GM19463 (cell line): ENCODE data around the gene NDUFS7.
"Not testable (repeated sequence)": the region's sequence is repeated elsewhere in the genome, so short reads cannot be mapped to it uniquely, and the experiment has no call there.

ENCODE experiments used
- ATAC-seq: cut with Tn5 transposase; IDR thresholded peaks from one replicate; pipeline ENCODE4 v1.9.1; 2021; ENCODE audit warnings: mild to moderate bottlenecking, moderate library complexity; ENCODE audit not compliant: unreplicated experiment

Gene NDUFS7

GRCh38 chr19:1429750-1430149 is 46.0 kb downstream of the NDUFS7 start:
- ATAC-seq: no peak

- no peak for ATAC-seq
Measured at GRCh38 chr19:1430246-1430645, 46.5 kb downstream of the NDUFS7 start.

GRCh38 chr19:1431759-1432506 is 48.2 kb downstream of the NDUFS7 start:
- no peak for ATAC-seq

- no peak for ATAC-seq
Measured at GRCh38 chr19:1432507-1432887, 48.8 kb downstream of the NDUFS7 start.

- no peak for ATAC-seq
Measured at GRCh38 chr19:1433119-1434039, 49.7 kb downstream of the NDUFS7 start.

GRCh38 chr19:1434040-1434366 is 50.3 kb downstream of the NDUFS7 start:
- no peak for ATAC-seq

GRCh38 chr19:1434577-1435060 is 50.9 kb downstream of the NDUFS7 start:
- ATAC-seq: no peak

GRCh38 chr19:1435378-1435989 is 51.8 kb downstream of the NDUFS7 start:
- ATAC-seq: no peak

- no peak for ATAC-seq
Measured at GRCh38 chr19:1437609-1438008, 53.9 kb downstream of the NDUFS7 start.

- peak; percentile 83 for ATAC-seq
Measured at GRCh38 chr19:1438035-1438932, 54.6 kb downstream of the NDUFS7 start, which contains the start of gene RPS15. TSS of gene RPS15 (plus strand) at chr19:1438396. CDS start at chr19:1438426, 30 bp downstream.

GRCh38 chr19:1438933-1439354 is 55.2 kb downstream of the NDUFS7 start:
- no peak for ATAC-seq

GRCh38 chr19:1439525-1440417 is 56.1 kb downstream of the NDUFS7 start:
- ATAC-seq: not testable (repeated sequence)

GRCh38 chr19:1440418-1440801 is 56.7 kb downstream of the NDUFS7 start:
- ATAC-seq: no peak

GRCh38 chr19:1441022-1441426 is 57.3 kb downstream of the NDUFS7 start:
- ATAC-seq: no peak

GRCh38 chr19:1441677-1442438 is 58.2 kb downstream of the NDUFS7 start:
- no peak for ATAC-seq
